GM19043 (cell line): Measurements from ENCODE around the gene CPE.

Source experiments
- ATAC-seq: cut with Tn5 transposase; IDR thresholded peaks from one replicate; pipeline ENCODE4 v1.9.1; 2021; ENCODE audit warnings: low read depth; ENCODE audit not compliant: unreplicated experiment

CPE gene

DNA sequence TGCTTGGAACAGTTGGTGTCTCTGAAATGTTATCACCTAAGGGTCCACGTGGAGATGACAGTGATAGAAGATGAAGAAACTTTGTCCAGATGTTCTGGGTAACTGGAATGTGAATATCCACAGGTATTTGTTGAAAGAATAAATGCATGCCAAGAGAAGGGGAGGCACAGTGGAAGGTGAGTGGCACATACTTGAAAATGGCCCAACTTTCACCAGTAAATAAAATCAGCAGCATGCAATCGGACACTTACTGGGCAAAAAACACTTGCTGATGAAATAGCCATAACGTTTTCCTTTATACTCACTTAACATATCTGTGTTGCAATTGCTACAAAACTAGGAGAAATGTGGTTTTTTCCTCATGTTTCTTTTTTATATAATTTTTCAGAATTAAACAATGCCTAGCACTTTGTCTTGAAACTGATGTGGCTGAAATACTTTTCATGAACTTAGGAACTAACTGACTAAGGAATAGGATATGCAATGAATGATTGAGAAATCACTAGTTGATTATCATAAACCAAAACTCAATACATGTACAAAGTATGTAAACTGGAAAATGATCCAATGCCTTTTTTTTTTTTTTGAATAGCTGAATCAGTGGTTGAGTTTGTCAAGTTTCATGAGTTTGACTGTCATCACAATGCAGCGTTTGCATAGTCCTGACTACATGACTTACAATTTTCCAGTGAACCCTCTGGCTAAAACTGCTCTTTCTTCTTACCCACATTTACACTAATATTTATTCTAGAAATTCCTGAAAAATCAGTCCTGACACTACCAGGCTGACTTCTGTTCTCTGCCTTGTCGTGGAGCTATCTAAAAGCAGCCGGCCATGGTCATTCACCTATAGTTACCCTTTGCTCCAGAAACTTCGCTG is 127.4 kb downstream of the CPE start:
- no peak for ATAC-seq

DNA sequence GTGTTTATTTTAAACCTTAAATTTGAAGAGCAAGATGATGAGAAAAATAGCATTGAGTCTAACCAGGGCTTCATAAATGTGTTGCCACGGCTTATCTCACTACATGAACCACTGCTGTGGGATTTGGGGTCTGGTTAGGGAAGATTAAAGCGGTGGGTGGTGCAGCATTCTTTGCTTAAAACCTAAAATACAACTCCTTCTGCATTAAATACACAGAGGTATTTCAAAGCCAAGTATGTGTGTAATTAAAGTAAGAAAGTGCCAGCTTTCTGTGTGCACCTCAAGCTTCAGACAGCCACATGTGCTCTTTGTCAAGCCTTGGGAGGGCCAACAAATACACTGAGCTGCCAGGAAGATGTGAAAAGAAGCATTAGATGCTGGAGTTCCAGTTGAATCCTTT is 128.0 kb downstream of the CPE start:
- ATAC-seq, result no peak

- no peak for ATAC-seq
These were observed 128.6 kb downstream of the CPE start for GRCh38 chr4:165507381-165507780.

- ATAC-seq, result no peak
These were observed 129.7 kb downstream of the CPE start for GRCh38 chr4:165508372-165509120.

GRCh38 chr4:165512424-165512823 is 133.6 kb downstream of the CPE start:
- ATAC-seq, result no peak

- ATAC-seq, result no peak
These were observed 135.9 kb downstream of the CPE start for GRCh38 chr4:165514739-165515138.

- ATAC-seq, result no peak
These were observed 136.4 kb downstream of the CPE start for GRCh38 chr4:165515201-165515600.

DNA sequence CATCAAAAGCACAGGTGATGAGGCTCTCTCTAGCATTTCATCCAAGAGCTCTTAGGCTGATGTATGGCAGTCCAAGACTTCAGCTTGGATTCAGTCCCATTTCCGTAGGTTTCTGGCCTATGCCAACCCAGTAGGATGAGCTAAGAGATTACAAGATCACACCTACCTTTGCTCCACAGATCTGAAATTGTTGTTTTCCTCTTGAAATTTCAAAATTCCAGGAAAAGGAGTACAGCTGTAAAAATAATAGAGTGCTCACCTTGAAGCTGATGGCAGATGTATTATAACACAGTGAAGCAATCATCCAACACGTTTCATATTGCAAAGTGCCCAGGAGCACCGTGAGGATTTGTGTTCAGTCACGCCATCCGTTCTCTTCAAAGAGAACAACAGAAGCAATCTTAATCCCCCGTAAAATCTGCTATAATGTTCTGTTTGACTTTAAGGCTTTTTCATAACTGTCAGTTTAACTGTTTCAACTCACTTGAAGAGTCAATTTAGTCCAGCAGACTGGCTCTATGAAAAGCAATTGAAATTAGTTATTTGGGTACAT is 137.5 kb downstream of the CPE start:
- ATAC-seq, result no peak

DNA sequence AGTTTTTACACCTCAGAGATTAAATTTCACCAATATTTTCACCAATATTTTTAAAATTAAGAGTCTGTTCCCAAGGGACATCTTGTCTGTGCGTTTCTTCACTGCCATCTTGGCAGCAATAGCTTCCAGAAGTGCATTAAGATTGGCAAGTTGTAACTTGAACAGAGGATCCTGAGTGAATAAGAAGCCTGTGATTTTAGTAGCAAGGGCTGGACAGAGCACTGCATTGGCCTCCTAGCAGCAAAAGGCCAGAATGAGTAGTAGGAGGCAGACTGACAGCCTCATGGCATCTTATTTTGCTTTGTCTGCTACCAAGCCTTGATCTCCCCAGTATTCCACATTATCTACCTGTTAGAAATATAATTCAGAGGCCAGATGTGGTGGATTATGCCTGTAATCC is 138.4 kb downstream of the CPE start:
- ATAC-seq, result no peak

- ATAC-seq, result no peak
These were observed 139.3 kb downstream of the CPE start for GRCh38 chr4:165518024-165518616.

- no peak for ATAC-seq
These were observed 139.9 kb downstream of the CPE start for GRCh38 chr4:165518686-165519085.

DNA sequence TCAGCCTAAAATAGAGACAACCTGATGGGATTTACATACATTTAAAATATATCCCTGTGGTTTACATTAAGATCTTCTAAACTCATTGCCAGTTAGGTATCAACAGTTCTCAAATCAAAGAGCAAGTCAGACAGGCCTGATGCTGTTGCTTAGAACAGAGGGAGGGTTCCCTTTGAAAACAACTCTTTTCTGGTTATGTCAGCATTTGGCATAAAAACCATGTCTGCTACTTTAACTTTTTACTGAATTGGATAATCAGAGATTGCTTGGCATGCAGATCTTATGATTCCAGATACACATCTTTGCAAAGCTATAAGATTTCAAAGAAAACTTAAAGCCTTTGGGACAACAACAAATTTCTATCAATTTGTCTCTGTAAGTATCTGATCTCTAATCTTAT is 140.8 kb downstream of the CPE start:
- no peak for ATAC-seq

DNA sequence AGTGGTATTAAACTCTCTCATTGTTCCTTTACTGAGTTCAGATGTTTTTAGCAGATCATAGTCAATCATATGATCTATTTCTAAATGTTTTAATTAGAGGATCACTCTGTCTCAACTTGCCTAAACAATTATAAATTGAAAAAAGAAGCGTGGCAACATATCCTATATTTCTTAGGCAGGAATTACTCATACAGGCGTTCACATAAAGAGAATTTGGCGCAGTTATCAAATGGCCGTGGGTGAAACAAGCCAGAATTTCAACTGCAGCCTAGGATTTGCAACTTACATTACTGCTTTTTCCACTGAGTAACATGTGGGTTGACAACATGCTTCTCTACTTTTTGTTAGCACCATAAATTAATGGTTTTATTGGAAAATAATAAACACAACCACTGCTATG is 141.3 kb downstream of the CPE start:
- ATAC-seq, result no peak

DNA sequence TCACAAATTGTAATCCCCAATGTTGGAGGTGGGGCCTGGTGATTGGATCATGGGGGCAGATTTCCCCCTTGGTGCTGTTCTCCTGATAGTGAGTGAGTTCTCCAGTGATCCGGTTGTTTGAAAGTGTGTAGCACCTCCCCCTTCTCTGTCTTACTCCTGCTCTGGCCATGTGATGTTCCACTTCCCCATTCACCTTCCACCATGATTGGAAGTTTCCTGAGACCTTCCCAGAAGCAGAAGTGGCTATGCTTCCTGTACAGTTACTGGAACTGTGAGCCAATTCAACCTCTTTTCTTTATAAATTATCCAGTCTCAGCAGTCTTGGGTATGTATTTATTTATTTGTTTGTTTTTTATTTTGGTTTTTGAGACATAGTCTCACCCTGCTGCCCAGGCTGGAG is 143.2 kb downstream of the CPE start:
- ATAC-seq, result no peak

- no peak for ATAC-seq
These were observed 145.9 kb downstream of the CPE start for GRCh38 chr4:165524532-165525190.

DNA sequence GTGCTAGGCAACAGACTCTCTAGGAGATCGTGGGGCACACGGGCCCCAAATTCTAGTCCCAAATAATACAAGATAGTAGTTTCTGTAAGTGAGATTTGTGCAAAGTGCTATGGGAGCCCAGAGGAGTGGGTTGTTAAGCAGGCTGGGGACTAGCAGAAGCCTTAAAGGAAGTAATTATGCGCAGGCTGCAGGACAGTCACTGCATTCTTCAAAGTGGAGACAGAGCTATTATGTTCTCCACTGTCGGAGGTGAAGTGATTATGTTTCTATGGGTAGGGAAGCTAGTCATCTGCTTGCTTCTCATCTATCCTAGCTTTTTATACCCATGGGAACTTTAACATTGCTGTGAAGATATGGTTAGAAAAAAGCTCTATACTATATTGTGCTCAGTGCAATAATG is 154.2 kb downstream of the CPE start:
- ATAC-seq, result no peak

DNA sequence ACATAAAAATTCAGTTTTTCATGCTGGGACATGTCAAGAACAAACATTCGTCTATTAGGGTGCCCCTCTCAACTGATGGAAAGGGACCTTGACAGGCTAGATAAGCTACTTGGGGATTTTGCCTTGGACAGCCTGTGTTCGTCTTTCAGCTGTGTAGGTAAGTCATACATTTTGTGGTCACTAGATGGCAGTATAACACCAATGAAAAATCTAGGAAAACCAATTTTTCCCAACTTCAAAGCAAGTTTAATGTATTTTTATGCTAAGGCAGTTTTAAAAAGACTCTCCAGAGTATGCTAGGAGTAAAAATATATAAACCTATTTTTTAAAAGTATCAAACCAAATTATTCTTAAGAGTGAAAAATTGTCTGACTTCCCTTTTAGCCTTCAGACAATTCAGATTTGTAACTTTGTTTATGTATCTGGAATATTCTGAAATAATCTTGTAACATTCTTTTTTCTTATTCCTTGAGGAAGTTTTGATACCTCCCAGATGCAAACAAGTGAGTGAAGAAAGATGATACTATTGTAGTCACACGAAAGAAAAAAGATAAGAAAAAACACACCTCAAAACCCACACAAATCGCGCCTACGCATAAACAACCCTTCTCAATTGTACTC is 158.3 kb downstream of the CPE start:
- ATAC-seq, result no peak

- ATAC-seq, result no peak
These were observed 161.0 kb downstream of the CPE start for GRCh38 chr4:165539801-165540200.

DNA sequence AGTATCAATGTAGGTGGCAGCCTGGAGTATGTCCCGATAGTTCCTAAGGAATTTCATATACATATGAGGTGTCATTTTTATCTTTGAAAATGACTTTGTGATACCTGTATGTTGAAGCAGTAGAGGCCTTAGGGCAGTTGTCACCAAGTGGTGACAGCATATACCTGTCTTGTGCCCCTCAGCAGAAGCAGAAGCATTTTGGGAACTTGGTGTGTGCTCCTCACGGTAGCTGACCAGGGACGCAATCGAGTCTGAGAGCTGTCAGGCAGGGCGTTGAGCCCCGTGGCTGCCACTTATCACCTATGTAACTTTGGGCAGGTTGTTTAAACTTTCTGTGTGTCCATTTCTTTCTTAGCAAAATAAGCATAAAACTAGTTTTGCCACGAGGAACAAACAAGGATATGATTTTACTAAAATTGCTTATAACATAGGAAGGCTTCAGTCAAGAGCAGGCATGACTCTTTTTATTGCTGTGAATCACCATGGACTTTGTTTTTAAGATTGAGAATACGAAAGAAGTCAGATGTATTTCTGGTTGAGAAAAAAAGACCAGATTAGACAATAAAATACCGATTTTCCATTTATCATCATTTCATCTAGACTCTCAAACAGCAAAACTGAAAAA is 161.5 kb downstream of the CPE start:
- no peak for ATAC-seq
